ENCODE data around the gene TPBG.

TPBG gene

DNA sequence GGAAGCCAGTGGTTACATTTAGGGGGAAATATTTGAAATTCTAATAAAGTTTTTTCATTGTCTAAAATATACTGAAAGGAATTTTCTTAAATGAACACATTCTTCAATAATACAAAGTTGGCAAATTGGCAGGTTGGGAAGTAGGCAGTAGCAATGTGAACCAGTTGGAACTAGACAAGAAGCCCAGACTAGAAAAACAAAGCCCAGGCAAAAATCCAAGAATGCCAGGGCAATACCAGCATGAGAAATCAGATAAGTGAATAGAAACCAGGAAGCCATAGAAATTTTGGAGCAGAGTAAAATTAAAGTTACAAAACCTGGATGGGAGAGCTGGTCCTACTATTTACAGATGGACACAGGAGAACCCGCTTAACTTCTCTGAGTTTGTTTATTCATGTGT lies 52.2 kb downstream of the TPBG start:
- no peak for DNase-seq (ENCODE audit: insufficient read length, low spot score)
- TF ChIP-seq, protein P1, sequence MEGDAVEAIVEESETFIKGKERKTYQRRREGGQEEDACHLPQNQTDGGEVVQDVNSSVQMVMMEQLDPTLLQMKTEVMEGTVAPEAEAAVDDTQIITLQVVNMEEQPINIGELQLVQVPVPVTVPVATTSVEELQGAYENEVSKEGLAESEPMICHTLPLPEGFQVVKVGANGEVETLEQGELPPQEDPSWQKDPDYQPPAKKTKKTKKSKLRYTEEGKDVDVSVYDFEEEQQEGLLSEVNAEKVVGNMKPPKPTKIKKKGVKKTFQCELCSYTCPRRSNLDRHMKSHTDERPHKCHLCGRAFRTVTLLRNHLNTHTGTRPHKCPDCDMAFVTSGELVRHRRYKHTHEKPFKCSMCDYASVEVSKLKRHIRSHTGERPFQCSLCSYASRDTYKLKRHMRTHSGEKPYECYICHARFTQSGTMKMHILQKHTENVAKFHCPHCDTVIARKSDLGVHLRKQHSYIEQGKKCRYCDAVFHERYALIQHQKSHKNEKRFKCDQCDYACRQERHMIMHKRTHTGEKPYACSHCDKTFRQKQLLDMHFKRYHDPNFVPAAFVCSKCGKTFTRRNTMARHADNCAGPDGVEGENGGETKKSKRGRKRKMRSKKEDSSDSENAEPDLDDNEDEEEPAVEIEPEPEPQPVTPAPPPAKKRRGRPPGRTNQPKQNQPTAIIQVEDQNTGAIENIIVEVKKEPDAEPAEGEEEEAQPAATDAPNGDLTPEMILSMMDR (IDR thresholded peaks at IDR 0.05; ENCODE audit: insufficient read depth, missing control alignments), result no peak
- FAIRE-seq, result no peak

DNA sequence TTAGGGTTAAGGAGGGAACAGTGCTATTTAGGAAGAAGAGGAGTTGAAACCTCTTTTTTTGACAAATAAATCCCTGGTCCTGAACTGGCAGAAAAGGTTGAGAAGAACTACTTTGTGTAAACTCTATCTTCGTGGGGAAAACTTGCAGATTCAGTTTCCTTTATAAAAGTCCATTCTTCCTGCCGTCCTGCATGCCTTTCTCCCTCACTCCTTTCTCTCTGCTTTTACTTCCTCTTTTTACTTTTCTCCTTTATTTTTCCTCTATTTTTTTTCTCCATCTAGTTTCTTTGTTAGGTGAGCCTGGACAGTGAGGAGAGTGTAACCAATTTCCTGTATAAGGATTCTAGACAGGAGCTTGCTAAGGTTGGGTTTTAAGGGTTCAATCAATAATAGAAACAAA lies 52.7 kb downstream of the TPBG start:
- DNase-seq (ENCODE audit: insufficient read length, low spot score), result no peak
- TF ChIP-seq, protein P1 (IDR thresholded peaks at IDR 0.05; ENCODE audit: insufficient read depth, missing control alignments), result no peak
- no peak for FAIRE-seq

Data from D721Med (cell line).